Frontal cortex (tissue), 4 donors: ENCODE data around the gene ANKRD13A. TPM values are rescaled to one million over a fixed set of nuclear protein-coding genes. Genes with fewer than 3 reads are reported as not detected.
"Not testable (repeated sequence)": the region's sequence is repeated elsewhere in the genome, so short reads cannot be mapped to it uniquely, and the experiment has no call there.

Experiments
- DNase-seq, 2 donors: peaks; one replicate each; pipeline ENCODE4 v3.0.0; 2012; ENCODE audit warnings: low spot score in 2 of 2
- FAIRE-seq: peaks from 2 replicates; lab custom pipeline; 2012; peaks lifted over from hg19 to GRCh38; lab: Jason Lieb, UNC
- total RNA-seq: library from RNA; depleted of rRNA; stranded (reverse); fragments of >200 nt; gene quantifications from one replicate; pipeline ENCODE4 v1.2.3, GENCODE V29; 2014
- donor health status: control.
- donor health status: control.
- donor health status: control.

Gene ANKRD13A
- total RNA-seq, 1 donor from 2014 or later, result 24.9 TPM

GRCh38 chr12:109982210-109982609 is 17.0 kb upstream of the ANKRD13A start:
- no peak for FAIRE-seq
- DNase-seq, result no peak

GRCh38 chr12:109983432-109984142 is 15.6 kb upstream of the ANKRD13A start:
- no peak for DNase-seq
- FAIRE-seq, result no peak

GRCh38 chr12:109986236-109986635 is 13.0 kb upstream of the ANKRD13A start:
- not testable (repeated sequence) for FAIRE-seq, DNase-seq

- DNase-seq (no peak), FAIRE-seq (no peak)
Measured at GRCh38 chr12:109987615-109988014, 11.6 kb upstream of the ANKRD13A start.

GRCh38 chr12:109988274-109988673 is 11.0 kb upstream of the ANKRD13A start:
- DNase-seq (no peak), FAIRE-seq (no peak)

- FAIRE-seq, result no peak
- DNase-seq, result no peak
Measured at GRCh38 chr12:109988903-109989302, 10.3 kb upstream of the ANKRD13A start.

GRCh38 chr12:109989380-109989779 is 9.8 kb upstream of the ANKRD13A start:
- no peak for DNase-seq
- no peak for FAIRE-seq

- FAIRE-seq (no peak), DNase-seq (no peak)
Measured at GRCh38 chr12:109991586-109991985, 7.6 kb upstream of the ANKRD13A start.

GRCh38 chr12:109993091-109993490 is 6.1 kb upstream of the ANKRD13A start:
- no peak for FAIRE-seq
- DNase-seq, result no peak

- FAIRE-seq (no peak), DNase-seq (no peak)
Measured at GRCh38 chr12:109994401-109995175, 4.6 kb upstream of the ANKRD13A start.

GRCh38 chr12:109995361-109995685 is 3.9 kb upstream of the ANKRD13A start:
- DNase-seq (no peak), FAIRE-seq (no peak)

GRCh38 chr12:109995686-109996482 is 3.3 kb upstream of the ANKRD13A start, which contains the start of gene GIT2:
Gene GIT2 (minus strand): TSS chr12:109996368. CDS start chr12:109996224, 144 bp downstream.
- FAIRE-seq (no peak), DNase-seq (peak; percentile 92 to 94)

GRCh38 chr12:109996483-109996853 is 2.8 kb upstream of the ANKRD13A start:
- FAIRE-seq (no peak), DNase-seq (no peak)

GRCh38 chr12:109997393-109997792 is 1.8 kb upstream of the ANKRD13A start:
- DNase-seq (no peak), FAIRE-seq (no peak)

GRCh38 chr12:109998241-109998903 is 858 bp upstream of the ANKRD13A start:
- FAIRE-seq, result no peak
- DNase-seq, result no peak

- DNase-seq, result no peak
- FAIRE-seq, result no peak
Measured at GRCh38 chr12:109999649-109999971, 380 bp downstream of the ANKRD13A start.

- FAIRE-seq, result no peak
- no peak for DNase-seq
Measured at GRCh38 chr12:109999983-110000505, 814 bp downstream of the ANKRD13A start.

- FAIRE-seq (no peak), DNase-seq (no peak)
Measured at GRCh38 chr12:110001596-110001995, 2.4 kb downstream of the ANKRD13A start.

GRCh38 chr12:110002676-110003515 is 3.7 kb downstream of the ANKRD13A start:
- no peak for DNase-seq
- FAIRE-seq, result no peak
